Stimulated activated CD8-positive, alpha-beta memory T cell treated with anti-CD3 and anti-CD28 coated beads, Interleukin-12 subunit alpha, Interleukin-12 subunit beta, amount 100 ng/mL, for 1 hour (primary cell): ENCODE results near the gene ARMC12.

Experiments
- DNase-seq: peaks from one replicate; pipeline ENCODE4 v3.0.0-alpha.2; 2020; ENCODE audit warnings: low read depth

ARMC12 gene

GRCh38 chr6:35736253-35736894 is 458 bp upstream of the ARMC12 start:
- peak; percentile 79 for DNase-seq

- no peak for DNase-seq
Measured at GRCh38 chr6:35737413-35738211, 780 bp downstream of the ARMC12 start.

GRCh38 chr6:35739645-35740524 is 3.1 kb downstream of the ARMC12 start:
- DNase-seq, result no peak

- no peak for DNase-seq
Measured at GRCh38 chr6:35742842-35743241, 6.0 kb downstream of the ARMC12 start.

- no peak for DNase-seq
Measured at GRCh38 chr6:35745509-35745908, 8.7 kb downstream of the ARMC12 start.

- DNase-seq, result no peak
Measured at GRCh38 chr6:35746516-35746915, 9.7 kb downstream of the ARMC12 start.

GRCh38 chr6:35747877-35748276 is 11.0 kb downstream of the ARMC12 start:
- DNase-seq, result no peak

GRCh38 chr6:35750557-35750956 is 13.7 kb downstream of the ARMC12 start:
- no peak for DNase-seq

- no peak for DNase-seq
Measured at GRCh38 chr6:35751594-35751993, 14.8 kb downstream of the ARMC12 start.

GRCh38 chr6:35752330-35752729 is 15.5 kb downstream of the ARMC12 start:
- no peak for DNase-seq

GRCh38 chr6:35754452-35755277 is 17.8 kb downstream of the ARMC12 start:
- no peak for DNase-seq

- no peak for DNase-seq
Measured at GRCh38 chr6:35755278-35755924, 18.6 kb downstream of the ARMC12 start.

GRCh38 chr6:35757456-35758123 is 20.8 kb downstream of the ARMC12 start:
- DNase-seq, result no peak

GRCh38 chr6:35759426-35759825 is 22.6 kb downstream of the ARMC12 start:
- no peak for DNase-seq

GRCh38 chr6:35765739-35766138 is 28.9 kb downstream of the ARMC12 start:
- DNase-seq, result no peak

- DNase-seq, result no peak
Measured at GRCh38 chr6:35769211-35769610, 32.4 kb downstream of the ARMC12 start.

- no peak for DNase-seq
Measured at GRCh38 chr6:35771343-35771627, 34.5 kb downstream of the ARMC12 start.

GRCh38 chr6:35774116-35774794 is 37.4 kb downstream of the ARMC12 start:
- DNase-seq, result no peak

- DNase-seq, result no peak
Measured at GRCh38 chr6:35775031-35775430, 38.2 kb downstream of the ARMC12 start.
